H9 (cell line): ENCODE data around the gene RASA3. TPM values are rescaled to one million over a fixed set of nuclear protein-coding genes. Genes with fewer than 3 reads are reported as not detected.
"Not testable (repeated sequence)": the region's sequence is repeated elsewhere in the genome, so short reads cannot be mapped to it uniquely, and the experiment has no call there.

ENCODE experiments used
- DNase-seq: peaks from one replicate; pipeline ENCODE4 v3.0.0-alpha.2; 2017
- H2AFZ ChIP-seq: one replicate; pipeline ENCODE4 v1.6.1; 2013; ENCODE audit warnings: mild to moderate bottlenecking, low read length, control low read depth, moderate library complexity
- H2AK5ac ChIP-seq: 2 replicates; pipeline ENCODE4 v1.6.1; 2013; ENCODE audit warnings: low read length, control low read depth, mixed read lengths; ENCODE audit not compliant: insufficient read length
- H2BK120ac ChIP-seq: one replicate; pipeline ENCODE4 v1.6.1; 2013; ENCODE audit warnings: low read depth, mild to moderate bottlenecking, low read length, control low read depth, inconsistent platforms; ENCODE audit not compliant: poor library complexity, severe bottlenecking
- H2BK12ac ChIP-seq: 2 replicates; pipeline ENCODE4 v1.6.1; 2013; ENCODE audit warnings: low read length, control low read depth, mixed read lengths, low read depth; ENCODE audit not compliant: insufficient read length
- H2BK15ac ChIP-seq: 2 replicates; pipeline ENCODE4 v1.6.1; 2013; ENCODE audit warnings: low read depth, low read length, control low read depth
- H2BK20ac ChIP-seq: one replicate; pipeline ENCODE4 v1.6.1; 2013; ENCODE audit warnings: low read depth, mild to moderate bottlenecking, low read length, control low read depth, inconsistent platforms; ENCODE audit not compliant: poor library complexity, severe bottlenecking
- H2BK5ac ChIP-seq: 2 replicates; pipeline ENCODE4 v1.6.1; 2013; ENCODE audit warnings: low read length, control low read depth, mixed read lengths; ENCODE audit not compliant: insufficient read length
- H3K14ac ChIP-seq: 2 replicates; pipeline ENCODE4 v1.6.1; 2013; ENCODE audit warnings: low read length, control low read depth; ENCODE audit not compliant: insufficient read depth
- H3K18ac ChIP-seq: 2 replicates; pipeline ENCODE4 v1.6.1; 2013; ENCODE audit warnings: low read depth, mild to moderate bottlenecking, mixed read lengths, low read length, control low read depth; ENCODE audit not compliant: insufficient read length
- H3K23ac ChIP-seq: 2 replicates; pipeline ENCODE4 v1.6.1; 2013; ENCODE audit warnings: low read length, control low read depth, mixed read lengths, low read depth; ENCODE audit not compliant: insufficient read length
- H3K23me2 ChIP-seq: 2 replicates; pipeline ENCODE4 v1.6.1; 2013; ENCODE audit warnings: low read depth, mild to moderate bottlenecking, mixed read lengths, low read length, control low read depth; ENCODE audit not compliant: insufficient read length, poor library complexity, severe bottlenecking
- H3K27ac ChIP-seq: 2 replicates; pipeline ENCODE4 v1.5.1; 2013; ENCODE audit warnings: low read length, control low read depth, mixed read lengths, low read depth; ENCODE audit not compliant: insufficient read length
- H3K27me3 ChIP-seq: 2 replicates; pipeline ENCODE4 v1.6.1; 2013; ENCODE audit warnings: low read length, control low read depth, inconsistent platforms; ENCODE audit not compliant: insufficient read depth
- H3K4ac ChIP-seq: 2 replicates; pipeline ENCODE4 v1.6.1; 2013; ENCODE audit warnings: low read depth, mild to moderate bottlenecking, control low read depth, inconsistent platforms, low read length, moderate library complexity
- H3K4me1 ChIP-seq: 2 replicates; pipeline ENCODE4 v1.6.1; 2013; ENCODE audit warnings: low read length, control low read depth, inconsistent platforms; ENCODE audit not compliant: insufficient read depth
- H3K4me2 ChIP-seq: 2 replicates; pipeline ENCODE4 v1.6.1; 2013; ENCODE audit warnings: low read length, control low read depth, mixed read lengths; ENCODE audit not compliant: insufficient read length, insufficient read depth
- H3K56ac ChIP-seq: 2 replicates; pipeline ENCODE4 v1.6.1; 2013; ENCODE audit warnings: low read depth, mild to moderate bottlenecking, mixed read lengths, low read length, control low read depth; ENCODE audit not compliant: insufficient read length
- H3K79me1 ChIP-seq: 2 replicates; pipeline ENCODE4 v1.6.1; 2013; ENCODE audit warnings: low read depth, mild to moderate bottlenecking, moderate library complexity, low read length, control low read depth, inconsistent platforms; ENCODE audit not compliant: insufficient read depth, poor library complexity, severe bottlenecking
- H3K79me2 ChIP-seq: 2 replicates; pipeline ENCODE4 v1.6.1; 2013; ENCODE audit warnings: low read length, control low read depth, inconsistent platforms; ENCODE audit not compliant: insufficient read depth
- H3K9ac ChIP-seq: 2 replicates; pipeline ENCODE4 v1.6.1; 2013; ENCODE audit warnings: low read length, control low read depth, mixed read lengths; ENCODE audit not compliant: insufficient read length; ENCODE audit errors: extremely low read depth
- H3K9me3 ChIP-seq: one replicate; pipeline ENCODE4 v1.6.1; 2013; ENCODE audit warnings: low read depth, low read length, inconsistent platforms; ENCODE audit not compliant: control insufficient read depth
- H3T11ph ChIP-seq: one replicate; pipeline ENCODE4 v1.6.1; 2013; ENCODE audit warnings: mild to moderate bottlenecking, low read length, control low read depth, inconsistent platforms
- H4K20me1 ChIP-seq: one replicate; pipeline ENCODE4 v1.6.1; 2013; ENCODE audit not compliant: control insufficient read depth, insufficient read length, insufficient read depth
- H4K5ac ChIP-seq: 2 replicates; pipeline ENCODE4 v1.6.1; 2013; ENCODE audit warnings: low read depth, mild to moderate bottlenecking, mixed read lengths, low read length, control low read depth; ENCODE audit not compliant: insufficient read length
- H4K8ac ChIP-seq: replicated peaks from 2 replicates; pipeline ENCODE4 v1.6.1; 2013; ENCODE audit warnings: low read length, control low read depth, mixed read lengths, low read depth; ENCODE audit not compliant: insufficient read length
- H4K91ac ChIP-seq: 2 replicates; pipeline ENCODE4 v1.6.1; 2013; ENCODE audit warnings: low read depth, mild to moderate bottlenecking, moderate library complexity, mixed read lengths, low read length, control low read depth; ENCODE audit not compliant: insufficient read length
- H3K27ac Mint-ChIP-seq, 3 experiments: 2 replicates in 2 of 3; 3 replicates in 1 of 3; pipeline ENCODE4 v1.8.0; 2020 to 2021; ENCODE audit warnings: mixed read lengths in 3 of 3, mild to moderate bottlenecking in 1 of 3, moderate library complexity in 1 of 3
- H3K27me3 Mint-ChIP-seq: 2 replicates; pipeline ENCODE4 v1.8.0; 2021; ENCODE audit warnings: low read depth, mild to moderate bottlenecking, moderate library complexity, mixed read lengths
- H3K36me3 Mint-ChIP-seq, 3 experiments: 2 replicates in 2 of 3; 3 replicates in 1 of 3; pipeline ENCODE4 v1.8.0; 2020 to 2021; ENCODE audit warnings: low read depth in 3 of 3, mixed read lengths in 3 of 3; ENCODE audit not compliant: insufficient read depth in 1 of 3
- H3K4me1 Mint-ChIP-seq, 2 experiments: 2 replicates each; pipeline ENCODE4 v1.8.0; 2020; ENCODE audit warnings: mixed read lengths in 2 of 2
- H3K4me3 Mint-ChIP-seq, 2 experiments: 2 replicates in 1 of 2; 3 replicates in 1 of 2; pipeline ENCODE4 v1.8.0; 2020 to 2021; ENCODE audit warnings: mild to moderate bottlenecking in 2 of 2, mixed read lengths in 2 of 2, moderate library complexity in 1 of 2
- H3K9me3 Mint-ChIP-seq, 2 experiments: 2 replicates in 1 of 2; 3 replicates in 1 of 2; pipeline ENCODE4 v1.8.0; 2020; ENCODE audit warnings: mild to moderate bottlenecking in 2 of 2, mixed read lengths in 2 of 2, moderate library complexity in 1 of 2
- WGBS: extraction: QIAGEN DNeasy Blood & Tissue Kit; methylation state at CpG from one replicate; pipeline ENCODE4 v1.1.7; 2013; ENCODE audit warnings: missing lambda C conversion rate, low lambda C conversion rate, mixed read lengths; ENCODE audit not compliant: insufficient read length; ENCODE audit errors: extremely low coverage; 5-methylcytosine and 5-hydroxymethylcytosine counted together
- total RNA-seq: library from RNA; stranded (reverse); gene quantifications from 2 replicates; pipeline ENCODE4 v1.2.1, GENCODE V29; 2021
- TF ChIP-seq, protein P1 (sequence below): fragments of 200-600 bp; sonication (generic); conservative IDR thresholded peaks from 3 replicates; pipeline ENCODE4 v1.8.0; 2021; ENCODE audit warnings: antibody characterized with exemption, mild to moderate bottlenecking

Gene RASA3
- total RNA-seq, 1 experiment from 2014 or later, result 12.3 TPM

DNA sequence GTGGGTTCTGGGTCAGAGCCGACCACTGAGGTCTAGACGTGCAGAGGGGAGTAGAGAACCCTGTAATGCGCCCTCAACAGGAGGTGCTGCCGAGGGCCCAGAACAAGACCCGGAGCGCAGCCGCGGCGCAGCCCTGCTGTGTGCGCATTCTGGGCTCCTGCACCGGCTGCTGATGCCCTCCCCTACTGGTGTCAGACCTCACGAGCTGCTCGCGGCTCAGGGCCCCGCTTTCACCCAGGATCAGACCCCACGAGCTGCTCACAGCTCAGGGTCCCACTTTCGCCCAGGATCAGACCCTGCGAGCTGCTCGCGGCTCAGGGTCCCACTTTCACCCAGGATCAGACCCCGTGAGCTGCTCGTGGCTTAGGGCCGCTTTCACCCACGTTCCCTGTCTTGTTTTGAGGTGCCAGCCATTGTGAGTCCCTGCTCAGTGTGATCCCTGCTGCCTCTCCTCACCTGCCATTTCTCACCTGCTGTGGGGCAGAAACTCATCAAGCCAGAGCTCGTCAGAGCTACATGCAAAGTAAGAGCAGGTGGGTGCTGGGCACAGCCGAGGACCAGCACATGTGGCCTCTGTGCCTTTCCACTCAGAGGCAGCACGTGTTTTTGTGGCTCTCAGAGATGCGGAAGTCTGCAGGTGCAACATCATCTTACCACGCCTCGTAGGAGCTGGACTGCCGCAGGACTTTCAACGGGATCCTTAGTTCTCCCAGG, 111.5 kb downstream of the RASA3 start:
- no peak overlapping the region for H3T11ph ChIP-seq
- Mint-ChIP-seq H3K9me3 (no peaks in the 10 kb centered on the region), H3K27me3 (no peaks in the 10 kb centered on the region), H3K4me1 (peaks cover 3 to 30% of the 10 kb centered on the region in 2 experiments; a peak in 3 of 4 replicates), H3K4me3 (no peak overlapping the region), H3K27ac (peak overlapping the region; percentile 64 to 81 (median 72); a peak in 6 of 7 replicates), H3K36me3 (peaks cover 0 to 11% (median 5%) of the 10 kb centered on the region in 3 experiments; a peak in 5 of 7 replicates)
- no peak overlapping the region for H2BK5ac ChIP-seq
- no peak overlapping the region for H4K91ac ChIP-seq
- H3K79me1 ChIP-seq, result no peaks in the 10 kb centered on the region
- H3K9me3 ChIP-seq, result no peaks in the 10 kb centered on the region
- H3K56ac ChIP-seq, result no peak overlapping the region
- no peaks in the 10 kb centered on the region; the same call in 1 of the 2 replicates for H3K4me1 ChIP-seq
- H3K27ac ChIP-seq, result no peak overlapping the region
- H2AK5ac ChIP-seq, result no peak overlapping the region
- no peaks in the 10 kb centered on the region for H3K27me3 ChIP-seq
- H3K14ac ChIP-seq, result no peak overlapping the region
- no peak for DNase-seq
- H4K5ac ChIP-seq, result no peak overlapping the region
- TF ChIP-seq, protein P1, sequence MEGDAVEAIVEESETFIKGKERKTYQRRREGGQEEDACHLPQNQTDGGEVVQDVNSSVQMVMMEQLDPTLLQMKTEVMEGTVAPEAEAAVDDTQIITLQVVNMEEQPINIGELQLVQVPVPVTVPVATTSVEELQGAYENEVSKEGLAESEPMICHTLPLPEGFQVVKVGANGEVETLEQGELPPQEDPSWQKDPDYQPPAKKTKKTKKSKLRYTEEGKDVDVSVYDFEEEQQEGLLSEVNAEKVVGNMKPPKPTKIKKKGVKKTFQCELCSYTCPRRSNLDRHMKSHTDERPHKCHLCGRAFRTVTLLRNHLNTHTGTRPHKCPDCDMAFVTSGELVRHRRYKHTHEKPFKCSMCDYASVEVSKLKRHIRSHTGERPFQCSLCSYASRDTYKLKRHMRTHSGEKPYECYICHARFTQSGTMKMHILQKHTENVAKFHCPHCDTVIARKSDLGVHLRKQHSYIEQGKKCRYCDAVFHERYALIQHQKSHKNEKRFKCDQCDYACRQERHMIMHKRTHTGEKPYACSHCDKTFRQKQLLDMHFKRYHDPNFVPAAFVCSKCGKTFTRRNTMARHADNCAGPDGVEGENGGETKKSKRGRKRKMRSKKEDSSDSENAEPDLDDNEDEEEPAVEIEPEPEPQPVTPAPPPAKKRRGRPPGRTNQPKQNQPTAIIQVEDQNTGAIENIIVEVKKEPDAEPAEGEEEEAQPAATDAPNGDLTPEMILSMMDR, result no peak
- no peak overlapping the region for H3K4ac ChIP-seq
- H3K4me2 ChIP-seq, result no peak overlapping the region
- no peak overlapping the region for H2BK15ac ChIP-seq
- H4K20me1 ChIP-seq, result no peaks in the 10 kb centered on the region
- no peak overlapping the region for H3K9ac ChIP-seq
- H2BK12ac ChIP-seq, result no peak overlapping the region
- no peak overlapping the region for H3K18ac ChIP-seq
- no peak overlapping the region for H2BK120ac ChIP-seq
- WGBS, result no CpG with 5 or more reads among the region's 32 CpGs
- H3K23me2 ChIP-seq, result no peaks in the 10 kb centered on the region
- no peak overlapping the region for H3K23ac ChIP-seq
- no peak overlapping the region for H4K8ac ChIP-seq
- H3K79me2 ChIP-seq, result no peaks in the 10 kb centered on the region
- no peak overlapping the region for H2BK20ac ChIP-seq
- no peak overlapping the region for H2AFZ ChIP-seq

DNA sequence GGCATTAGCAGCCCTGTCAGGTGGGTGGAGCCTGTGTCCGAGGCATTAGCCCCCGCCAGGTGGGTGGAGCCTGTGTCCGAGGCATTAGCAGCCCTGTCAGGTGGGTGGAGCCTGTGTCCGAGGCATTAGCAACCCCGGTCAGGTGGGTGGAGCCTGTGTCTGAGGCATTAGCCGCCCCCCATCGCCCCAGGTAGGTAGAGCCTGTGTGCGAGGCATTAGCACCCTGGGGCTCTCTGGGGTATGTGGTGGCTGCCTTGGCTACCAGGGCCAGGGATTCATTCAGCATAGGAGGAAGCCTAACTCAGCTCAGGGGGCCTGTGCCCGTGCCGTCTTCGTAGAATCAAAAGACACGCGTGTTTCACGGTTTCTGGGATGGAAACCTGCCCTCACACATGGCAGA, 112.3 kb downstream of the RASA3 start:
- Mint-ChIP-seq H3K36me3 (peaks cover 0 to 11% (median 5%) of the 10 kb centered on the region in 3 experiments; a peak in 5 of 7 replicates), H3K4me1 (peaks cover 3 to 23% of the 10 kb centered on the region in 2 experiments; a peak in 3 of 4 replicates), H3K27ac (peak overlapping the region; percentile 40 to 64 (median 46); a peak in 3 of 7 replicates)
- H3T11ph ChIP-seq, H4K8ac ChIP-seq, H3K9me3 Mint-ChIP-seq, H2BK120ac ChIP-seq, H3K79me2 ChIP-seq, H3K27me3 Mint-ChIP-seq, H3K4me2 ChIP-seq, H2BK5ac ChIP-seq, H2BK15ac ChIP-seq, H4K5ac ChIP-seq, H3K79me1 ChIP-seq, H4K20me1 ChIP-seq, H3K9ac ChIP-seq, H3K23ac ChIP-seq, H2AK5ac ChIP-seq, H4K91ac ChIP-seq, H2BK20ac ChIP-seq, H3K18ac ChIP-seq, H3K9me3 ChIP-seq, DNase-seq, H3K4me1 ChIP-seq, H2BK12ac ChIP-seq, H3K56ac ChIP-seq, H2AFZ ChIP-seq, H3K27me3 ChIP-seq, H3K27ac ChIP-seq, H3K23me2 ChIP-seq, H3K4ac ChIP-seq, H3K4me3 Mint-ChIP-seq, H3K14ac ChIP-seq: not testable (repeated sequence)
- WGBS, result no CpG with 5 or more reads among the region's 14 CpGs
